ENCODE data around the gene RANBP10. TPM values are rescaled to one million over a fixed set of nuclear protein-coding genes. Genes with fewer than 3 reads are reported as not detected.

RANBP10 gene
- total RNA-seq, 4 donors from 2014 or later: 8.1 to 11.7 (median 9.3) TPM

DNA sequence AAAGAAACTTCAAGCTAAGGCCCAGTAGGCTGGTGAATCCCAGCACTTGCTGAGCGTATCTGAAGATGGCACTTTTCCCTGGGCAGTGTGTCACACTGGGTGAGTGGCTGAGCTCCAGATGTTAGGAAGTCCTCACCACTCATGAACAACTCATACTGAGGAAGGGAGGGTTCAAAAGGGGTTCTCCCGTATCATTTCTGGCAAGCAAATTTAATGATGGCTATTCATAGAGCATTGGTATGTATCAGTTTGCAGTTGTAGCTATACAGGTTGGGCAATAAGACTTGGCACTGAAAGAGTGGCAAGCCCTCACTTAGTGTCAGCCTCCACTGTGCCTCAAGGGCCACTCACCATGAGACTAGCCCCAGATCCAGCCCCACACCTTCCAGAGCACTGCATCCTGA is 98.0 kb downstream of the RANBP10 start:
- TF ChIP-seq, protein P1, sequence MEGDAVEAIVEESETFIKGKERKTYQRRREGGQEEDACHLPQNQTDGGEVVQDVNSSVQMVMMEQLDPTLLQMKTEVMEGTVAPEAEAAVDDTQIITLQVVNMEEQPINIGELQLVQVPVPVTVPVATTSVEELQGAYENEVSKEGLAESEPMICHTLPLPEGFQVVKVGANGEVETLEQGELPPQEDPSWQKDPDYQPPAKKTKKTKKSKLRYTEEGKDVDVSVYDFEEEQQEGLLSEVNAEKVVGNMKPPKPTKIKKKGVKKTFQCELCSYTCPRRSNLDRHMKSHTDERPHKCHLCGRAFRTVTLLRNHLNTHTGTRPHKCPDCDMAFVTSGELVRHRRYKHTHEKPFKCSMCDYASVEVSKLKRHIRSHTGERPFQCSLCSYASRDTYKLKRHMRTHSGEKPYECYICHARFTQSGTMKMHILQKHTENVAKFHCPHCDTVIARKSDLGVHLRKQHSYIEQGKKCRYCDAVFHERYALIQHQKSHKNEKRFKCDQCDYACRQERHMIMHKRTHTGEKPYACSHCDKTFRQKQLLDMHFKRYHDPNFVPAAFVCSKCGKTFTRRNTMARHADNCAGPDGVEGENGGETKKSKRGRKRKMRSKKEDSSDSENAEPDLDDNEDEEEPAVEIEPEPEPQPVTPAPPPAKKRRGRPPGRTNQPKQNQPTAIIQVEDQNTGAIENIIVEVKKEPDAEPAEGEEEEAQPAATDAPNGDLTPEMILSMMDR (IDR thresholded peaks at IDR 0.05; ENCODE audit: low read depth): no peak

- TF ChIP-seq, protein P1 (IDR thresholded peaks at IDR 0.05; ENCODE audit: low read depth): no peak
Observed at GRCh38 chr16:67707790-67708189, 98.6 kb downstream of the RANBP10 start.

DNA sequence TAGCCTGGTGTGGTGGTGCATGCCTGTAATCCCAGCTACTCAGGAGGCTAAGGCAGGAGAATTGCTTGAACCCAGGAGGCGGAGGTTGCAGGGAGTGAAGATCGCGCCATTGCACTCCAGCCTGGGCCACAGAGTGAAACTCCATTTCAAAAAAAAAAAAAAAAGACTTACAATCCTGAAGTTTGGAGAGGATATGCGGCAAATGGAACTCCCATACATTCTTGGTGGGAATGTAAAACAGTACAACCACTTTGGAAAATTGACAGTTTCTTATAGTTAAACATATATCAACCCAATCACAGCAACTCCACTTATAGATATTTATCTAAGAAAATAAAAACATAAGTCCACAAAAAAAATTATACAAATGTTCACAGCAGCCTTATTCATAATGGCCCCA is 99.2 kb downstream of the RANBP10 start:
- TF ChIP-seq, protein P1 (IDR thresholded peaks at IDR 0.05; ENCODE audit: low read depth): no peak

DNA sequence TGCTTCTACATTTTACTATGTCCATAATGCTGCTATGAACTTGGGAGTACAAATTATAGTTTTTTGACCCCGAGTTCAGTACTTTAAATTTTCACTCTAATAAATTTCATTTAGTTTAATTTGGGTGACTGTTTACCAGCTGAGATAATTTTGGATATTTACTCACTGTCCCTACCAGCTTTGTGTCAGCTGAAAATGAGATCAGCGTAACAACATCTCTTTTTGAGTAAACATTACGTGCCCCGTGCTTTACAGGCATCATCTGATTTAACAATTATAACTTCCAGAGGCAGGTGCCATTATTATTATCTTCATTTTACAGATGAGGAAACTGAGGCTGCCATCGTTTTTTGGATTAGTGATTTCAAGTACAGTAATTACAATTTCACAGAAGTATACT is 102.2 kb downstream of the RANBP10 start:
- TF ChIP-seq, protein P1 (IDR thresholded peaks at IDR 0.05; ENCODE audit: low read depth): no peak

DNA sequence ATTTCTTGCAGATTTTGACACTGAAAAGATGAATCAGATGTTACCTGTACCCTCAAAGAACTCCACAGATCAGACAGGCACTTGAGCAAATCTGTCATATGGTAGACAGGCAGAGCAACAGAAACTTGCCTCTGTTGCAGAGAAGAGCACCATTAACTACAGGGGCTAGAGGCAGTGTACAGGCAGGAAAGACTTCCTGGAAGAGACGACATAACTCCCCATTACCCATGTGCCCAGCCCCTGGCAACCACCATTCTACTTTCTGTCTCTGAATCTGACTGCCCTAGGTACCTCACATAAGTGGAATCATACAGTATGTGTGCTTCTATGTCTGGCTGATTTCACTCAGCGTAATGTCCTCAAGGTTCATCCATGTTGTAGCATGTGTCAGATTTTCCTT is 102.7 kb downstream of the RANBP10 start:
- TF ChIP-seq, protein P1 (IDR thresholded peaks at IDR 0.05; ENCODE audit: low read depth): no peak

- TF ChIP-seq, protein P1 (IDR thresholded peaks at IDR 0.05; ENCODE audit: low read depth): no peak
Observed at GRCh38 chr16:67702130-67702529, 104.2 kb downstream of the RANBP10 start.

DNA sequence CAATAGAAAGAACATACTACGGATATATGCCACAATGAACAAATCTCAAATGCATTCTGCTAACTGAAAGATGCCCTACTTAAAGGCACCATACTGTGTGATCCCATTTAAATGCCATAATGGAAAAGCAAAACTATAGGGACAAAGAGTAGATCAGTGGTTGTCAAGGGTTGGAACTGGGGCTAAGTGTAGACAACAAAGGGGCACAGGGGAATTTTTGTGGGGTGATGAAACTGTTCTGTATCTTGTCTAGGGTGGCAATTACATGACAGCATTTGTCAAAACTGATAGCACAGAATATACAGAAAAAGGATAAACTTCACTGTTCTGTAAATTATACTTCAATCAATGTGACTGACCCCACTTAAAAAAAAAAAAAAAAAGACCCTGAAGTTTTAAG is 104.9 kb downstream of the RANBP10 start:
- TF ChIP-seq, protein P1 (IDR thresholded peaks at IDR 0.05; ENCODE audit: low read depth): no peak
